GM19328 (cell line): ENCODE results near the gene OGFR.
A peak's percentile ranks its signal among the peaks of the same experiment; 100 is the strongest.
"Not testable (repeated sequence)": the region's sequence is repeated elsewhere in the genome, so short reads cannot be mapped to it uniquely, and the experiment has no call there.

Experiments
- ATAC-seq: cut with Tn5 transposase; IDR thresholded peaks from one replicate; pipeline ENCODE4 v1.9.1; 2021; ENCODE audit warnings: mild to moderate bottlenecking, moderate library complexity; ENCODE audit not compliant: unreplicated experiment

The OGFR gene

GRCh38 chr20:62836967-62837490 is 32.4 kb downstream of the OGFR start:
- ATAC-seq, result no peak

- ATAC-seq, result no peak
These were observed 33.1 kb downstream of the OGFR start for GRCh38 chr20:62837790-62838127.

GRCh38 chr20:62838128-62838891 is 33.7 kb downstream of the OGFR start:
- ATAC-seq, result peak; percentile 49

GRCh38 chr20:62839261-62839660 is 34.6 kb downstream of the OGFR start:
- ATAC-seq, result no peak

- no peak for ATAC-seq
These were observed 35.2 kb downstream of the OGFR start for GRCh38 chr20:62839816-62840215.

- no peak for ATAC-seq
These were observed 35.9 kb downstream of the OGFR start for GRCh38 chr20:62840244-62841197.

- no peak for ATAC-seq
These were observed 37.1 kb downstream of the OGFR start for GRCh38 chr20:62841705-62842212.

- no peak for ATAC-seq
These were observed 39.0 kb downstream of the OGFR start for GRCh38 chr20:62843656-62844055.

GRCh38 chr20:62844182-62844581 is 39.5 kb downstream of the OGFR start:
- ATAC-seq, result no peak

- ATAC-seq, result no peak
These were observed 41.0 kb downstream of the OGFR start for GRCh38 chr20:62845416-62846160.

GRCh38 chr20:62846166-62846890 is 41.7 kb downstream of the OGFR start:
- no peak for ATAC-seq

- not testable (repeated sequence) for ATAC-seq
These were observed 44.3 kb downstream of the OGFR start for GRCh38 chr20:62848917-62849316.

- no peak for ATAC-seq
These were observed 44.8 kb downstream of the OGFR start for GRCh38 chr20:62849431-62849830.

GRCh38 chr20:62850333-62850974 is 45.8 kb downstream of the OGFR start:
- ATAC-seq, result no peak

GRCh38 chr20:62852196-62852595 is 47.6 kb downstream of the OGFR start:
- ATAC-seq, result no peak

- ATAC-seq, result no peak
These were observed 48.2 kb downstream of the OGFR start for GRCh38 chr20:62852841-62853240.

- not testable (repeated sequence) for ATAC-seq
These were observed 48.7 kb downstream of the OGFR start for GRCh38 chr20:62853304-62853703.

- no peak for ATAC-seq
These were observed 49.5 kb downstream of the OGFR start for GRCh38 chr20:62854121-62854520.

- no peak for ATAC-seq
These were observed 50.5 kb downstream of the OGFR start for GRCh38 chr20:62855120-62855519.
